Fibroblast of skin of left biceps (primary cell): ENCODE results near the gene DBT.
"Not testable (repeated sequence)": the region's sequence is repeated elsewhere in the genome, so short reads cannot be mapped to it uniquely, and the experiment has no call there.

Experiments used
- DNase-seq, 2 experiments: peaks; one replicate each; pipeline ENCODE4 v3.0.0-alpha.2; 2013; ENCODE audit warnings: low read depth in 2 of 2

DBT gene

GRCh38 chr1:100250807-100251206 lies 1.2 kb upstream of the DBT start:
- no peak for DNase-seq

GRCh38 chr1:100250264-100250663 lies 630 bp upstream of the DBT start:
- no peak for DNase-seq

DNA sequence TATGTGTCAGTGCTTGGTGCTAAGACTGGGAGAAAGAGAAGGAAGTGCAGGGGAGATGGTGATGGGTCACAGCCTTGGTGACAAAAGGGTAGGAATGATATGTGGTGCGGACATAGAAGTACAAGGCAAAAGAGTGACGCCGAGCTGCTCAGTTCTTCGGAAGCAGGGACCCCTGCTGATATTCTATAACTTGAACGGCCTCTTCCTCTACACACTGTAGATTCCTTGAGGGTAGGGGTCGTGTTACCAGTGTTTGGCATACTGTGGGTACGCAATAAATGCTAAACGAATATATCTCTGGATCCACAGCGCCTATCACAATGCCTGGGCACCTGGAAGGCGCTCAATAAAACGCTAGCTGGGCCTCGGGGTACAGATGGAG lies 488 bp downstream of the DBT start:
- no peak for DNase-seq

- no peak for DNase-seq
These were observed 2.9 kb downstream of the DBT start for GRCh38 chr1:100246738-100247137.

- DNase-seq: no peak
These were observed 9.0 kb downstream of the DBT start for GRCh38 chr1:100240631-100241030.

DNA sequence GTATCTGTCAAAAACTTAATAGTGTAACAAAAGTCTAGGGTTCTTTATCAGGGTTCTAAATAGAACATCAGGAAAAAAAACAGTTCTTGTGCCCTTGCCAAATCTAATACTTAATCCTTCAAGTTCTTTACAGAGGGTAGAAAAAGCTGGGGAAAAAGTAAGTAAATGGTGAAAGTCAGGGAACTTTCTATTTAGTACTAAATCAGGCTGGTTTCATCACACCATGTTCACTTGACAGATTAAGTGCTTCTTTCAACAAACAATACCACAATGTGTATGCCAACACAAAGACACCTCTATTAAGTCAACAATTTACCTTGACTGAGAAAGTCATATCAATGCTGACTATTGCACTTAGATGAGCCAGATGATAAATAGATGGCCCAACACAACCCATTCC lies 9.7 kb downstream of the DBT start:
- no peak for DNase-seq

DNA sequence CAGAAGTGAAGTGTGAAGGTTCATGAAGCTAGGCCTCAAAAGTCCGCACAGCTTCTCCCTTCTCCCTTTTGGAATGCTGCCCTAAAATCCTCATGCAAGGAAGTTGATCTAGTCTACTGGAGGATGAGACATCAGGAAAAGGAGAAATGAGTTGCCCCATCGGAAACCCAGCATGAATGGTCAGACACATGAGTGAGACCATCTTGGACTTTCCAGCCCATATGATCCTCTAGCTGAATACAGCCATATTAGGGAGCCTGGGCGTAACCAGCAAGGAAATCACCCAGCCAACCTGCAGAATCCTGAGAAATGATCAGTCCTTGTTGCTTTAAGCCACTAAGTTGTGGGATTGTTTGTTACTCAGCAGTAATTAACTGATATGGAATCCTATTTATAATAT lies 12.5 kb downstream of the DBT start:
- no peak for DNase-seq

- no peak for DNase-seq
These were observed 15.2 kb downstream of the DBT start for GRCh38 chr1:100234432-100234831.

DNA sequence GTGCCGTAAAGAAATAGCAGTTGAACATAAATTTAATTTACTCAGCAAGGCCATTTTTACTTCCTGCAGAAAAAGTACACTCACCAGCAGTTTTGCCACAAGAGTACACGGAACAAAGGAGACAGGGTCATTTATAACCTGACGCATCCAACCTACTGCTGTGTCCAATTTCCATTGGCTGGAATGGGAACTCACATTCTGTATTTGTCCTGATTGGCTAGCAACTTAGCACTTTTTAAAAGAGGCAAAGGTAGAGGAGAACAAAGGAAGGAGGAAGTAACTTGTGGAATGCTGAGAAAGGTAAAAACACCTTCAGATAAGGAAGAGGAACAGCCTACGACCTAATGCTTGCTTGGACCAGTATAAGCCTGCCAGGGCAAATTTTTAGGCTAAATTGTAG lies 16.1 kb downstream of the DBT start:
- DNase-seq: not testable (repeated sequence)

- no peak for DNase-seq
These were observed 17.5 kb downstream of the DBT start for GRCh38 chr1:100232156-100232555.

- DNase-seq: no peak
These were observed 17.9 kb downstream of the DBT start for GRCh38 chr1:100231721-100232120.

DNA sequence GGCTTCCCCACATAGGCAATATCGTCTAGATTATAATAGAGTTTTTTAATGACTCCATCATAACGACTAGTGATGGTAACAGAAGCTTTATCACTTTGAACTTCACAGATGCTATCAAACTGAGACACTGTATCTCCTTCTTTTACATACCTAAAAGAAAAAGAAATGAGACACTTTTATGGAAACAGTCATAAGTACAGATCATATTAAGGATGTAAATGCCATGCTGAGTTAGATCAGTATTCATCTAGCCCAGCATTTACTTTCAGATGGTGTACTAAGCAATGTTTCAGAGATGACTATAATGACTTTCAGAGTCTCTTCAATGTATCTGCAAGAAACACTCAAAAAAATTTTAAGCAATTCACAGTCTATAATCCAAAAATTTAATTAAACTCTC lies 18.9 kb downstream of the DBT start:
- no peak for DNase-seq

GRCh38 chr1:100229681-100230443 lies 19.8 kb downstream of the DBT start:
- DNase-seq: no peak

GRCh38 chr1:100222428-100222827 lies 27.2 kb downstream of the DBT start:
- DNase-seq: no peak

DNA sequence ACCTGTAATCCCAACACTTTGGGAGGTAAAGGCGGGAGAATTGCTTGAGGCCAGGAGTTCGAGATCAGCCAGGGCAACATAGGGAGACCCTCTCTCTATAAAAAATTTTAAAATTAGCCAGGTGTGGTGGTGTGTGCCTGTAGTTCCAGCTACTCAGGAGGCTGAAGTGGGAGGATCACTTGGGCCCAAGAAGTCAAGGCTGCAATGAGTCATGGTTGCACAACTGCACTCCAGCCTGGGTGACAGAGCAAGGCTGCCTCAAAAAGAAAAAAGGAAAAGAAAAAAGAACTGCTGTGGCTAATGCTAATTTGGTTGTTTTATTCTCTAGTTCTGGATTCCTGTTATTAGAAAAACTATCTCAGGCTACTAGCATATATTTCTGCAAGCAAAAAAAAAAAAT lies 29.8 kb downstream of the DBT start:
- DNase-seq: no peak

DNA sequence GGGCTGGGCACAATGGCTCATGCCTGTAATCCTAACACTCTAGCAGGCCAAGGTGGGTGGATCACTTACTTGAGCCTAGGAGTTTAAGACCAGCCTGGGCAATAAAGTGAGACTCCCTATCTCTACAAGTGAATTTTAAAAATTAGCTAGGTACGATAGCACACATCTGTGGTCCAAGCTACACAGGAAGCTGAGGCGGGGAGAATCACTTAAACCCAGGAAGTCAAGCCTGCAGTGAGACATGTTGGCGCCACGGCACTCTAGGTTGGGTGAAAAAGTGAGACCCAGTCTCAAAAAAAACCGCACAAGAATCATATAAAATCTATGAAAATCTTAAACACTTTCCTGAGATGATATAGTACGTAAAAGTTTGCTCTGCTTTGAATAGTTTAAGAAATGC lies 30.2 kb downstream of the DBT start:
- no peak for DNase-seq

- no peak for DNase-seq
These were observed 31.8 kb downstream of the DBT start for GRCh38 chr1:100217834-100218233.

- no peak for DNase-seq
These were observed 34.5 kb downstream of the DBT start for GRCh38 chr1:100215101-100215500.

DNA sequence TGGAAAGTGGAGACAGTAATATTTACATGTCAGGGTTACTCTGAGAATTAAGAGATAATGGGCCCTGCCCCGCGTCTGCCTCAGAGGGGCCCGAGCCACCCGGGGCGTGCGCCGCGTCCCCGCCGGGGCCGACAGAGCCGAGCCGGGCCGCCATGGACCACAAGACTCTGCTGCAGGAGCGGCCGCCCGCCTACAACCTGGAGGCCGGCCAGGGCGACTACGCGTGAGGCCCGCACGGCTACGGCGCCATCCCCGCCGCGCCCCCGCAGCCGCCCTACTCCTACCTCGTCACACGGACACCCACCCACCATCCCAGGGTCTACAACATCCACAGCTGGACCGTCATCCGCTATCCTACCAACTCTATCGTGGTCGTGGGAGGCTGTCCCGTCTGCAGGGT lies 36.5 kb downstream of the DBT start:
- no peak for DNase-seq

DNA sequence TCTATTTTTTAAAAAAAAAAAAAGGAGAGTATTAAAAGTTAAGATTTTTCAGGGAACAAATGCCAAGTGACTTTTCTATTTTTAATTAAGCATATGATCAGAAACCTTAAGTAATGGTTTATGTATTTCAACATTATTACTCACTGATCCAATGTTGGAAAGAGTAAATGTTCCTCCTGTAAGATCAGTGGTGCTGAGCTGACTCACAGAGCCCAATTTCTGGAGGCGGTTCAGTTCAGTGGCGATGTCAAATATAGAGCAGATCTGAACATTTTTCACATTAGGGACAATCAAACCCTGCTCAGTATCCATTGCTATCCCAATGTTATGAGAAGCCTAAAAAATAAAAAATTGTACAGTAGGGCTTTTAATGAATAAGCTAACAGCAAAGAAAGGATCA lies 43.3 kb downstream of the DBT start:
- no peak for DNase-seq

DNA sequence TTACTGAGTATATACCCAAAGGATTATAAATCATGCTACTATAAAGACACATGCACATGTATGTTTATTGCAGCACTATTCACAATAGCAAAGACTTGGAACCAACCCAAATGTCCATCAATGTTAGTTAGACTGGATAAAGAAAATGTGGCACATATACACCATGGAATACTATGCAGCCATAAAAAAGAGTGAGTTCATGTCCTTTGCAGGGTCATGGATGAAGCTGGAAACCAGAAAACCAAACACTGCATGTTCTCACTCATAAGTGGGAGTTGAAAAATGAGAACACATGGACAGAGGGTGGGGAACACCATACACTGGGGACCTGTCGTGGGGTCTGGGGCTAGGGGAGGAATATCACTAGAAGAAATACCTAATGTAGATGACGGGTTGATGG lies 44.0 kb downstream of the DBT start:
- not testable (repeated sequence) for DNase-seq

DNA sequence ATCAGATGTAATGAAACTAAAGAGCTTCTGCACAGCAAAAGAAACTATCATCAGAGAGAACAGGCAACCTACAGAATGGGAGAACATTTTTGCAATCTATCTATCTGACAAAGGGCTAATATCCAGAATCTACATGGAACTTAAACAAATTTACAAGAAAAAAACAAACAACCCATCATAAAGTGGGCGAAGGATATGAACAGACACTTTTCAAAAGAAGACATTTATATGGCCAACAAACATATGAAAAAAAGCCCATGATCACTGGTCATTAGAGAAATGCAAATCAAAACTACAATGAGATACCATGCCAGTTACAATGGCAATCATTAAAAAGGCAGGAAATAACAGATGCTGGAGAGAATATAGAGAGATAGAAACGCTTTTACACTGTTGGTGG lies 44.5 kb downstream of the DBT start:
- not testable (repeated sequence) for DNase-seq

GRCh38 chr1:100202703-100203102 lies 46.9 kb downstream of the DBT start:
- DNase-seq: not testable (repeated sequence)

DNA sequence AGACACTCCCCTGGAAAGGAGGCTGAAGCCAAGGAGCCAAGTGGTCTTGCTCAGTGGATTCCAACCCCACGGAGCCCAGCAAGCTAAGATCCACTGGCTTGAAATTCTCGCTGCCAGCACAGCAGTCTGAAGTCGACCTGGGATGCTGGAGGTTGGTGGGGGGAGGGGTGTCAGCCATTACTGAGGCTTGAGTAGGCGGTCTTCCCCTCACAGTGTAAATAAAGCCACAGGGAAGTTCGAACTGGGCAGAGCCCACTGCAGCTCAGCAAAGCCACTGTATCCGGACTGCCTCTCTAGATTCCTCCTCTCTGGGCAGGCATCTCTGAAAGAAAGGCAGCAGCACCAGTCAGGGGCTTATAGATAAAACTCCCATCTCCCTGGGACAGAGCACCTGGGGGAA lies 49.6 kb downstream of the DBT start:
- not testable (repeated sequence) for DNase-seq
